Naive B cell (primary cell): ENCODE results near the gene ARHGAP10. TPM values are rescaled to one million over a fixed set of nuclear protein-coding genes. Genes with fewer than 3 reads are reported as not detected.

Experiments
- ATAC-seq, 2 donors: fragments of 150-1000 bp; cut with Tn5 transposase; 2 replicates each; pipeline ENCODE4 v1.10.0; 2021; ENCODE audit warnings: low read depth in 2 of 2, mild to moderate bottlenecking in 2 of 2, moderate library complexity in 2 of 2
- DNase-seq: peaks from one replicate; pipeline ENCODE4 v3.0.0; 2022
- H3K27ac Mint-ChIP-seq, 6 donors: one replicate each; pipeline ENCODE4 v1.8.0; 2020 to 2022; ENCODE audit warnings: mild to moderate bottlenecking in 6 of 6, mixed read lengths in 6 of 6, moderate library complexity in 5 of 6, inconsistent platforms in 2 of 6
- H3K27me3 Mint-ChIP-seq, 3 donors: one replicate each; pipeline ENCODE4 v1.8.0; 2021 to 2022; ENCODE audit warnings: mixed read lengths in 3 of 3, mild to moderate bottlenecking in 1 of 3
- H3K36me3 Mint-ChIP-seq, 2 donors: one replicate each; pipeline ENCODE4 v1.8.0; 2020 to 2022; ENCODE audit warnings: mixed read lengths in 2 of 2, inconsistent platforms in 1 of 2, mild to moderate bottlenecking in 1 of 2
- H3K4me1 Mint-ChIP-seq, 3 donors: one replicate each; pipeline ENCODE4 v1.8.0; 2020 to 2022; ENCODE audit warnings: mixed read lengths in 3 of 3, inconsistent platforms in 1 of 3, mild to moderate bottlenecking in 1 of 3, moderate library complexity in 1 of 3
- H3K4me3 Mint-ChIP-seq, 8 donors: one replicate each; pipeline ENCODE4 v1.8.0; 2020 to 2022; ENCODE audit warnings: mild to moderate bottlenecking in 8 of 8, mixed read lengths in 8 of 8, moderate library complexity in 8 of 8, inconsistent platforms in 2 of 8
- H3K9me3 Mint-ChIP-seq, 7 donors: one replicate each; pipeline ENCODE4 v1.8.0; 2020 to 2022; ENCODE audit warnings: mixed read lengths in 7 of 7, mild to moderate bottlenecking in 5 of 7, inconsistent platforms in 2 of 7, moderate library complexity in 1 of 7
- polyA plus RNA-seq, 6 donors: library from polyadenylated mRNA; unstranded; fragments of 300-500 nt; fragmentation: Illumina TruSeq; gene quantifications; one replicate each; pipeline ENCODE4 v1.2.3, GENCODE V29; 2021; ENCODE audit warnings: low read depth in 6 of 6

The ARHGAP10 gene
- polyA plus RNA-seq, 6 donors from 2014 or later: 0.26 TPM; not detected in 5

- no peaks in the 10 kb centered on the region for H3K9me3 Mint-ChIP-seq
- no peak for DNase-seq
- H3K36me3 Mint-ChIP-seq: no peaks in the 10 kb centered on the region
- no peak overlapping the region for H3K4me3 Mint-ChIP-seq
- no peaks in the 10 kb centered on the region for H3K27me3 Mint-ChIP-seq
- H3K4me1 Mint-ChIP-seq: no peaks in the 10 kb centered on the region
- H3K27ac Mint-ChIP-seq: peak overlapping the region in 1 of 6 donors; percentile 70
- no peak for ATAC-seq
Observed at GRCh38 chr4:147816382-147817254, 84.7 kb downstream of the ARHGAP10 start.

GRCh38 chr4:147820975-147821374, 89.1 kb downstream of the ARHGAP10 start:
- Mint-ChIP-seq H3K36me3 (no peaks in the 10 kb centered on the region), H3K4me3 (no peak overlapping the region), H3K4me1 (no peaks in the 10 kb centered on the region), H3K27ac (no peak overlapping the region), H3K27me3 (no peaks in the 10 kb centered on the region), H3K9me3 (no peaks in the 10 kb centered on the region)
- ATAC-seq: no peak
- no peak for DNase-seq

GRCh38 chr4:147821555-147821954, 89.7 kb downstream of the ARHGAP10 start:
- Mint-ChIP-seq H3K4me3 (no peak overlapping the region), H3K27ac (no peak overlapping the region), H3K36me3 (no peaks in the 10 kb centered on the region), H3K9me3 (no peaks in the 10 kb centered on the region), H3K27me3 (no peaks in the 10 kb centered on the region), H3K4me1 (no peaks in the 10 kb centered on the region)
- no peak for DNase-seq
- ATAC-seq: no peak

- peak overlapping the region in 1 of 8 donors; percentile 13 for H3K4me3 Mint-ChIP-seq
- DNase-seq (no peak), ATAC-seq (no peak)
- no peaks in the 10 kb centered on the region for H3K27me3 Mint-ChIP-seq
- peak overlapping the region in 1 of 6 donors; percentile 7 for H3K27ac Mint-ChIP-seq
- H3K4me1 Mint-ChIP-seq: no peaks in the 10 kb centered on the region
- H3K36me3 Mint-ChIP-seq: no peaks in the 10 kb centered on the region
- H3K9me3 Mint-ChIP-seq: no peaks in the 10 kb centered on the region
Observed at GRCh38 chr4:147822128-147822527, 90.2 kb downstream of the ARHGAP10 start.

DNA sequence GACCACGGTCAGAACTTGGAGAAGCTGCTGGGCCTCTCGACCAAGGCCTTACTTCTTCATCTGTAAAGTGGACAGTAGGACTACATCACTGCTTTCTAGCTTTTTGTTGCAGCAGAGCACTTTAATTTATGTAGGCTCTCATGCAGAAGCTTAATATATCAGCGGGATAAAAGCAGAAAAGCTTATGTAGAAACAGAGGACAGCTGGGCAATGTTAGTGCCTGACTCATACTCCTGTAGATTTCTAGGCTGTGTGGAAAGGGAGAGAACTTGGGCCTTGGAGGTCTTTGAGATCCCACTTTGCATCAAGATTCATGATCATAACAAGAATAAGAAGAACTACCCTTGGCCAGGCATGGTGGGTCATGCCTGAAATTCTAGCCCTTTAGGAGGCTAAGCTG, 91.2 kb downstream of the ARHGAP10 start:
- no peak for DNase-seq
- no peaks in the 10 kb centered on the region for H3K36me3 Mint-ChIP-seq
- no peak for ATAC-seq
- H3K4me3 Mint-ChIP-seq: no peak overlapping the region
- no peak overlapping the region for H3K27ac Mint-ChIP-seq
- H3K4me1 Mint-ChIP-seq: no peaks in the 10 kb centered on the region
- no peaks in the 10 kb centered on the region for H3K9me3 Mint-ChIP-seq
- H3K27me3 Mint-ChIP-seq: no peaks in the 10 kb centered on the region

DNA sequence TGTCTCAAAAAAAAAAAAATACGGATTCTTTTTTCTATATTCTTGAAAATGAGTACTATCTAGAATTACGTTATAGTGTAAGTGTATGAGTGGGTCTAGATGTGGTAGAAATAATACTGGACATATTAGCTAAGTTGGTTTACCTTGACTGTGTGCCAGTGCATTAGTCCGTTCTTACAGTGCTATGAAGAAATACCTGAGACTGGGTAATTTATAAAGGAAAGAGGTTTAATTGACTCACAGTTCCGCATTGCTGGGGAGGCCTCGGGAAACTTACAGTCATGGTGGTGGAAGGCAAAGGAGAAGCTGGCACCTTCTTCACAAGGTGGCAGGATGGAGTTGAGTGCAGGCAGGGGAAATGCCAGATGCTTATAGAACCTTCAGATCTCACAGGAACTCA, 92.4 kb downstream of the ARHGAP10 start:
- H3K27ac Mint-ChIP-seq: no peak overlapping the region
- DNase-seq: no peak
- peak overlapping the region in 1 of 8 donors; percentile 31 for H3K4me3 Mint-ChIP-seq
- ATAC-seq: no peak
- H3K9me3 Mint-ChIP-seq: no peaks in the 10 kb centered on the region
- no peaks in the 10 kb centered on the region for H3K27me3 Mint-ChIP-seq
- no peaks in the 10 kb centered on the region for H3K36me3 Mint-ChIP-seq
- H3K4me1 Mint-ChIP-seq: no peaks in the 10 kb centered on the region

- Mint-ChIP-seq H3K4me3 (no peak overlapping the region), H3K9me3 (no peaks in the 10 kb centered on the region), H3K36me3 (no peaks in the 10 kb centered on the region), H3K27ac (no peak overlapping the region), H3K27me3 (no peaks in the 10 kb centered on the region), H3K4me1 (no peaks in the 10 kb centered on the region)
- ATAC-seq (no peak), DNase-seq (no peak)
Observed at GRCh38 chr4:147824884-147825283, 93.0 kb downstream of the ARHGAP10 start.

DNA sequence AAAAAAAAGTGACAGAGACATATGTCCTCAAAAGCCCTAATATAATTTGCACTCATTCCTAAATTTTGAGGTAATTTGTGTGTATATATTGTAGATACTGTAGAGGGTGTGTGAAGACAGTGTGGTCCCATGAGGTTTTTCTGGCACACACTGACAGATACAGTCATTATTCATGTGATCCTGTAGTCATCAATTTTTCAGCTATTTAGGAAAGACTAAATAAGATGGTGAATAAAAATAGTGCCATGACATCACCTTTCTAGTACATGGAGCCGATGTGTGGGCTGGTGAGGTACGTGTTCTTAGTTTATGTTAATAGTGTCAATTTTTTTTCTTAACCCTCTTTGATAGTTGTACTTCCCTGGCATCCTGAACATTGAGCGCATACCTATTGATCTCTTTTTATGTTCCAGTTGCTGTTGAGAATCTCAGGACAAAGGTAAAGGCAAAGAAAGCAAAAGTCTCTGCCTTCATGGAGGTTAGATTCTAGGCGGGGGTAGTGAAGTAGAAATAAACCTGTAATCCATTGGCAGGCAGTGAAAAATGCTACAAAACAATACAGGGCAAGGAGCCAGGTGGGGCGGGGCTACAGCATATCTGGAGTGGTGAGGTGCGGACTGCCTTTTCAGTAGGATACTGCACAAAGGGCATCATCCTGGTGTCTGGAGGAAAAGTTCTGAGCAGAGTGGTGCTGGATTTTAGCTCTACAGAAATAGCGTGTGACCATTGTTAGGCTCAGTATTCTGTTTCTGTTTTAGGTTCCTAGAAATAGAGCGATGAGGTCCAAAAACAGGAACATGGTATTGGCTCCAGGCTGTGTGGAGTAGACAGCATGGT, 93.8 kb downstream of the ARHGAP10 start:
- DNase-seq (no peak), ATAC-seq (no peak)
- H3K4me3 Mint-ChIP-seq: no peak overlapping the region
- H3K36me3 Mint-ChIP-seq: no peaks in the 10 kb centered on the region
- H3K27me3 Mint-ChIP-seq: no peaks in the 10 kb centered on the region
- H3K27ac Mint-ChIP-seq: peak overlapping the region in 1 of 6 donors; percentile 58
- H3K4me1 Mint-ChIP-seq: no peaks in the 10 kb centered on the region
- no peaks in the 10 kb centered on the region for H3K9me3 Mint-ChIP-seq

GRCh38 chr4:147826288-147826646, 94.4 kb downstream of the ARHGAP10 start:
- no peak overlapping the region for H3K4me3 Mint-ChIP-seq
- H3K36me3 Mint-ChIP-seq: no peaks in the 10 kb centered on the region
- no peaks in the 10 kb centered on the region for H3K27me3 Mint-ChIP-seq
- H3K9me3 Mint-ChIP-seq: no peaks in the 10 kb centered on the region
- no peak for DNase-seq
- H3K27ac Mint-ChIP-seq: peak overlapping the region in 1 of 6 donors; percentile 58
- no peak for ATAC-seq
- no peaks in the 10 kb centered on the region for H3K4me1 Mint-ChIP-seq

DNA sequence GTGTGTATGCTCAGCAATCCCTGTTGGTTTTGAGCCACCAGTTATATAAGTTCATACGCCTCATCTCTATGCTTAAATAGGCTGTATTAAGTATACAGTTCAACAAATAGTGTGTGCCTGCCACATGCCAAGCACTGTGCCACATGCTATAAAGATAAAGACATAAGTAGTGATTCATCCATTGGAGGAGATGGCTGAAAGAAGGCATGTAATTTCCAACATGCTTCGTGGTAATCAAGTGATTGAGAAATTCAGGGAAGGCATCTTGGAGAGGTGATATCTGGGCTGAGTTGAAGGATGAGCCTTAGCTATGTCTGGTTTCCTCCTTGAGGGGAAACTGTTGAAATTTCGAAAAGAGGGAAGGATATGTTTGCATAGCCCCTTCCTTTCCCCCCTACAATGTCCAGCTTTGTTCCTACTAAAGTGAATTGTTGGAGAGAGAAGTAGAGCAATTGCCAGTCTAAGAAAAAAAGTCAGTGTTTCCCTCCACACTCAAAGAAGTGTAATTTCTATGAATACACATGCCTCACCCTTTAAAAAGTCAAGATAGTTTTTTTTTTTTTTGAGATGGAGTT, 96.5 kb downstream of the ARHGAP10 start:
- DNase-seq (no peak), ATAC-seq (no peak)
- H3K36me3 Mint-ChIP-seq: no peaks in the 10 kb centered on the region
- peak overlapping the region in 1 of 6 donors; percentile 6 for H3K27ac Mint-ChIP-seq
- no peaks in the 10 kb centered on the region for H3K4me1 Mint-ChIP-seq
- no peak overlapping the region for H3K4me3 Mint-ChIP-seq
- H3K9me3 Mint-ChIP-seq: no peaks in the 10 kb centered on the region
- peaks cover 0 to 7% (median 0%) of the 10 kb centered on the region in 3 donors for H3K27me3 Mint-ChIP-seq

- Mint-ChIP-seq H3K27me3 (peaks cover 0 to 7% (median 0%) of the 10 kb centered on the region in 3 donors), H3K4me1 (no peaks in the 10 kb centered on the region), H3K27ac (no peak overlapping the region), H3K36me3 (no peaks in the 10 kb centered on the region), H3K9me3 (peaks cover 0 to under 1% (median 0%) of the 10 kb centered on the region in 7 donors), H3K4me3 (no peak overlapping the region)
- DNase-seq: no peak
- no peak for ATAC-seq
Observed at GRCh38 chr4:147829401-147830101, 97.7 kb downstream of the ARHGAP10 start.

- Mint-ChIP-seq H3K4me1 (no peaks in the 10 kb centered on the region), H3K36me3 (no peaks in the 10 kb centered on the region), H3K4me3 (no peak overlapping the region)
Observed at GRCh38 chr4:147830102-147830463, 98.2 kb downstream of the ARHGAP10 start.

DNA sequence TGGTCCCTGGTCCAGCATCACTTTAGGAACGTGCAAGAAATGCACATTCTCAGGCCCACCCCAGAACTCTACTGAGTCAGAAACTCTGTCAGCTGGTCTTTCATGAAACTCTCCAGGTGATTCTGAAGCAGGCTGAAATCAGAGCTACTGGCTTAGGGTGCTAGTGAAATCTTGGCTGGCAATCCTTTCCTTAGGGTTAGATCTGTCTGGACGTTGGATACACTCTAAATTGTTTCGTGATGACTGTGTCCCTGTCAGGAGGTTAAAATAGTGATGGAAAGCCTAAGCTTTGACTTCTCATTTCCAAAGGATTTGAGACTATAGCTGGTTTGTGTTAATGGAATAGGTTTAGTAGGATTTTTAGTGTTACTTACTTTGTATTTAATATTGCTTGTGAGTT, 99.1 kb downstream of the ARHGAP10 start:
- no peaks in the 10 kb centered on the region for H3K36me3 Mint-ChIP-seq
- H3K4me3 Mint-ChIP-seq: no peak overlapping the region
- H3K27me3 Mint-ChIP-seq: peaks cover 0 to 7% (median 0%) of the 10 kb centered on the region in 3 donors
- ATAC-seq: no peak
- H3K27ac Mint-ChIP-seq: no peak overlapping the region
- H3K4me1 Mint-ChIP-seq: no peaks in the 10 kb centered on the region
- peaks cover 0 to 5% (median 0%) of the 10 kb centered on the region in 7 donors for H3K9me3 Mint-ChIP-seq
- DNase-seq: no peak

More at GRCh38 chr4:147830102-147830463, 98.2 kb downstream of the ARHGAP10 start:
- ATAC-seq: no peak
- DNase-seq: no peak
- H3K27ac Mint-ChIP-seq: no peak overlapping the region
- peaks cover 0 to 7% (median 0%) of the 10 kb centered on the region in 3 donors for H3K27me3 Mint-ChIP-seq
- H3K9me3 Mint-ChIP-seq: peaks cover 0 to 5% (median 0%) of the 10 kb centered on the region in 7 donors
